ENCODE results near the gene STT3A.

STT3A gene

DNA sequence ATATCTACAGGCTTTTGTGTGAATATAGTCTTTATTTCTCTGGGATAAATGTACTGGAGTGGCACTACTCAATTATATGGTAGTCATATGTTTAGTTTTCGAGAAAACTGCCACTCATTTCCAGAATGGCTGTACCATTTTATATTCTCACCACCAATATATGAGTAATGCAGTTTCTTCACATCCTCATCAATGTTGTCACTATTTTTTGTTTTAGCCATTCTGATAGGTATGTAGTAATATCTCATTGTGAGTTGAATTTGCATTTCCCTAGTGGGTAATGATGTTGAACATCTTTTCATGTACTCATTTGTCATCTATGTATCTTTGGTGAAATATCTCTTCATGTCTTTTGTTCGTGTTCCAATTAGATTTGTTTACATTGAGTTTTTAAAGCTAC is 70.0 kb downstream of the STT3A start:
- DNase-seq (ENCODE audit: low spot score in 2 of 2) (no peak), ATAC-seq (ENCODE audit: low read depth) (no peak)
- H3K9me3 Mint-ChIP-seq = peaks cover 13% of the 10 kb centered on the region
- no peak overlapping the region for H3K4me3 Mint-ChIP-seq
- no peaks in the 10 kb centered on the region for H3K27me3 Mint-ChIP-seq
- no peaks in the 10 kb centered on the region for H3K4me1 Mint-ChIP-seq
- H3K36me3 Mint-ChIP-seq = peaks cover 8% of the 10 kb centered on the region
- H3K27ac Mint-ChIP-seq = no peak overlapping the region

GRCh38 chr11:125663910-125664309 is 71.3 kb downstream of the STT3A start:
- ATAC-seq (ENCODE audit: low read depth) (no peak), DNase-seq (ENCODE audit: low spot score in 2 of 2) (no peak)
- H3K27me3 Mint-ChIP-seq = no peaks in the 10 kb centered on the region
- H3K36me3 Mint-ChIP-seq = peaks cover 8% of the 10 kb centered on the region
- no peaks in the 10 kb centered on the region for H3K4me1 Mint-ChIP-seq
- H3K9me3 Mint-ChIP-seq = peaks cover 15% of the 10 kb centered on the region
- H3K27ac Mint-ChIP-seq = no peak overlapping the region
- H3K4me3 Mint-ChIP-seq = no peak overlapping the region

DNA sequence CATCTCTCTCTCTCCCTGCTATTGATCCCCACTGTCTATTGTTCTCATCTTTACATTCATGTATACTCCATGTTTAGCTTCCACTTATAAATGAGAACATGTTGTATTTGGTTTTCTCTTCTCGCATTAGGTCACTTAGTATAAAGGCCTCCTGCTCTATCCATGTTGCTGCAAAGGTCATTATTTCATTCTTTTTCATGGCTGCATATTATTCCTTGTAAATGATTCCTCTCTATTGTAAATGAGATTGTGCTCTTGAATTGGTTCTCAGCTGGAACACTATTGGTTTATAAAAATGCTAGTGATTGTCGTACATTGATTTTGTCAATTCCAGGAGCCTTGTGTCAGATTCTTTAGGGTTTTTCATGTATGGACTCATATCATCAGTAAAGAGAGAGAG is 74.5 kb downstream of the STT3A start:
- peaks cover 15% of the 10 kb centered on the region for H3K9me3 Mint-ChIP-seq
- no peaks in the 10 kb centered on the region for H3K27me3 Mint-ChIP-seq
- no peak for DNase-seq (ENCODE audit: low spot score in 2 of 2)
- H3K27ac Mint-ChIP-seq = no peak overlapping the region
- no peaks in the 10 kb centered on the region for H3K4me1 Mint-ChIP-seq
- peaks cover 10% of the 10 kb centered on the region for H3K36me3 Mint-ChIP-seq
- no peak overlapping the region for H3K4me3 Mint-ChIP-seq
- ATAC-seq (ENCODE audit: low read depth) = no peak

- ATAC-seq (ENCODE audit: low read depth) (no peak), DNase-seq (ENCODE audit: low spot score in 2 of 2) (no peak)
- Mint-ChIP-seq H3K27ac (no peak overlapping the region), H3K27me3 (no peaks in the 10 kb centered on the region), H3K4me3 (no peak overlapping the region), H3K9me3 (peaks cover 13% of the 10 kb centered on the region), H3K4me1 (no peaks in the 10 kb centered on the region), H3K36me3 (peaks cover 8% of the 10 kb centered on the region)
These were observed 77.5 kb downstream of the STT3A start for GRCh38 chr11:125670172-125670571.

DNA sequence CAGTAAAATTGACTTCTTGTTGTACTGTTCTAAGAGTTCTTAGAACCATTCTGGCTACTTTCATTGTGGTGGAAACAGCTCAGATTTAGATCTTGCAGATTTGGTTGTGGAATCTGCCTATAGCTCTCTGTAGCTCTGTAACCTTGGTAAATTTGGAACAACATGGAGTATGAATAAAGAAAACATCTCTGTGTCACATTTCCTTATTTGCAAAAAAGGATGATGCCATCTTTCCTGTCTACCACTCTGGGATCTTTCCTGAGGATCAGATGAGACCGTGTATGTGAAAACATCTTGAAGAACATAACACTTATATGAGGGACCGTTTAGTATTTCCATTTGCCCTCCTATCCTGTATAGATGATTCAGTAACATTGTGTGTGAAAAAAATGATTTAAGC is 78.9 kb downstream of the STT3A start:
- Mint-ChIP-seq H3K27ac (no peak overlapping the region), H3K4me1 (no peaks in the 10 kb centered on the region), H3K27me3 (no peaks in the 10 kb centered on the region), H3K4me3 (no peak overlapping the region), H3K9me3 (peaks cover 6% of the 10 kb centered on the region), H3K36me3 (peaks cover 5% of the 10 kb centered on the region)
- DNase-seq (ENCODE audit: low spot score in 2 of 2) (no peak), ATAC-seq (ENCODE audit: low read depth) (no peak)
